ENCODE measurements around the gene MDM4.
"Not testable (repeated sequence)": the region's sequence is repeated elsewhere in the genome, so short reads cannot be mapped to it uniquely, and the experiment has no call there.

Gene MDM4

DNA sequence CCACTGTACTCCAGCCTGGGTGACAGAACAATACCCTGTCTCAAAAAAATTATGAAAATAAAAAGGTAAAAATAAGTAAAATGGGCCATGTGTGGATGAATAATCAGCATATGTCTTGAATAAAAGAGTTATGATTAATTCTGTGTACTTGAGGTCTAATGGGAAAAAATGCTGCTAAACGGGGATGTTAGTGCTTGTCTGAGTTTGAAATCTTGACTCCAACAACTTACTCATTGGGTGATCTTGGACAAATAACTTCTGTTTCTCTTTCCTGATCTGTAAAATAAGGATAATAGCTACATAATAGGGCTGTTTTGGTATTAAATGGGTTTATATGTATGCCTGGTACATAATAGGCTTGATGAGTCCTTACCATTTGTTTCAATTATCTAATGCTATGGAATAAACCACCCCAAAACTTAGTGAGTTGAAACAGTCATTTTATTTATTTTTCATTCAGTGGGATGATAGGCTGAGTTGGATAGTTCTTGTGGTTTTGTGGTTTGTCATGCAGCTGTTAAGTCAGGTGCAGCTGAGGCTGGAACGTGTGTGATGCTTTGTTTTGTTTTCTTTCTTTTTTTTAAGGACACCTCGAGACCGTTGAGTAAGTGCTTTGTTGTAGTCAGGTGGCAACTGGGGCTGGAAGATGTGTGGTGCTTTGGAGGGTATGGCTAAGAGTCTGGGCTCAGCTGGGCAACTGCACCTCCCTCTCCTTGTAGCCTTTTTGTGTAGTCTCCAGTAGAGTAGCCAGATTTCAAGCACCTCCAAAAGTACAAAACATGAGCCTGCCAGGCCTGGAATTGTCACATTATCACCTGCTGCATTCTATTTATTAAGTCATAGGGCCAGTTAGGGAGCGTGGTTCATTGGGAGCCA is 4.9 kb downstream of the MDM4 start:
- peak; percentile 3 to 16 for DNase-seq

DNA sequence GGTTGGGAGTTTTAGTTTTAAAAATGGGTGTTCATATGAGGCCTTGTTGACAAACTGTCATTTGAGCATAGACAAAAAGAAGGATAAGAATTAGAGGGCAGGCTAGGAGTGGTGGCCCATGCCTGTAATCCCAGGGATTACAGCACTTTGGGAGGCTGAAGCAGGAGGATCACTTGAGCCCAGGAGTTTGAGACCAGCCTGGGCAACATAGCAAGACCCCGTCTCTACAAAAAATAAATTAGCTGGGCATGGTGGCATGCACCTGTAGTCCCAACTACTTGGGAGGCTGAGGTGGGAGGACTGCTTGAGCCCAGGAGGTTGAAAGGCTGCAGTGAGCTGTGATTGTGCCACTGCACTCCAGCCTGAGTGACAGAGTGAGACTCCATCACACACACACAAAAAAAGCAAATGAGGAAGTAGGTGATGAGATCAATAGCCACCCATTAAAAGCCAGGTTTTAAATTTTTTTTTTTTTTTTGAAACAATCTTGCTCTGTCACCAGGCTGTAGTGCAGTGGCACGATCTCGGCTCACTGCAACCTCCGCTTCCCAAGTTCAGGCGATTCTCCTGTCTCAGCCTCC is 5.8 kb downstream of the MDM4 start:
- not testable (repeated sequence) for DNase-seq

DNA sequence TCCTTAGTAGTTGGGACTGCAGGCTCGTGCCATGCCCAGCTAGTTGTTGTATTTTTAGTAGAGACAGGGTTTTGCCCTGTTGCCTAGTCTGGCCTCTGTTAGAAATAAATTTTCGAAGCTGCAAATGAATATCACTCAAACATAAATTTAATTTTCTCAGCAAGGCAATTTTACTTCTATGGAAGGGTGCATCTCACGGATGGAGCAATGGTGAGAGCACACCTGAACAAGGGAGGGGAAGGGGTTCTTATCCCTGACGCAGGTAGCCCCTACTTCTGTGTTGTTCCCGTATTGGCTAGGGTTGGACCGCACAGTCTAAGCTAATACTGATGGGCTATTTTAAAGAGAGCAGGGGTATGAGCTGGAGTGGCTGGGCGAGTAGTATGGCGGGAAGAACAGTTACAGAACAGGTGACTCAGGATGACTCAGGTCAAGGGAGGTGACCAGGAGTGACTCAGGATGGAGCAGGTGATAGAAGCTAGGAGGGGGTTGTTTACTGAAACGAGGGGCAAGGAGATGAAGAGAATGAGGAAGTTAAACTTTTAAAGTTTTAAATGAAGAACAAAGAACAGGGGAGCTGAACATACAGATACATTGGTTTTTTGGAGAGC is 7.5 kb downstream of the MDM4 start:
- no peak for DNase-seq

DNA sequence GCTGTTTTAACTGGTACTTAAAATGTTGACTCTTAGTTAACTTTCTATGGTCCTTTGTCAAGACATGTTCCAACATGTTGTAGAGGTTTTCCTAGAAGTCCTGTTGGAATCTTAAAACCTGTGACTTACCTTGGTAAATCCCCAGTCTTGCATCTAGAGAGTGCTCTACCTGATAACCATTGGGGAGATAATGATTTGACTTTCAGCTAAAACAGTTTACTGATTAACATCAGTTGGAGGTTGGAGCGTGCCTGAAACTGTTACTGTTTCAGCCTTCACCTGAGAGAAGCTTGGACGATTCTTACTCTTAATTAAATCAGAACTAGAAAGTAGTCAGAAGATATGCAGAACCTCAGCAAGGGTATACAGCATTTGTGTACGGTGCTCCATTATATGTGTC is 8.8 kb downstream of the MDM4 start:
- DNase-seq: no peak

DNA sequence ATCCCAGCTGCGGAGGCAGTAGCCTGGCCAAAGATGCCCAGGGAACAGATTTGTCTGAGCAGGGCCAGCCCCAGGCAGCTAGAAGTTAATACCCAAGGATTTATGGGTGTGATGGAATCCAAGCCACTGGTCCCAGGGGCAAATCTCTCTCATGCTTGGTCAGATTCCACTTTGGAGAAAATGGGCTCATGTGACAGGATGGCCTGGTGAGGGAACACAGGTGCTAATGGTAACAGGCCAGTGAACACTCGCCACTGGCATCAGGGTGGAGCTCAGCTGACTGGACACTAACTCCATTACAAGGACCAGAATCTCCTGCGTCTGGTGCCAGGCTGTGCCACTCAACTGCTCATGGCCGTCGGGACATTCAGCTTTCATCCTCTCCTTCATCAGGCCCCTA is 12.0 kb downstream of the MDM4 start:
- no peak for DNase-seq

DNA sequence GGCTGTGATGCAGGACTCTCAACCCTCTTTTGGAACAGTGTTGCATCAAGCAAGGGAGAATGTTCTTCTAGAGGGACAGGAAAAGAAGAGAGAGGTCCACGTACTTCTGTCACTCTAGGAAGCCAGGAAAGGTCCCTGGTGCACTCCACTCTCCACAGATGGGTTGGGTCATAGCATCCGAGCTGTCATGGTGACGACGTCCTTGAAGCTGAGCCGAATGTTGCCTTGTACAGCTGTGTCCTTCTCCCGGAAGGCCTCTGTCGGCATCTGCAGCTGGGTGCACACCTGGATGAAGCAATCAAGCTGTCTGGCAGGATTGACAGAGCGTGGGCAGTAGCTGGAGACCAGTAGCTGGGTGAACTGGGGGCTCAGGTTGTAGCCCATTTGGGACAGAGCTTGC is 12.5 kb downstream of the MDM4 start:
- no peak for DNase-seq

DNA sequence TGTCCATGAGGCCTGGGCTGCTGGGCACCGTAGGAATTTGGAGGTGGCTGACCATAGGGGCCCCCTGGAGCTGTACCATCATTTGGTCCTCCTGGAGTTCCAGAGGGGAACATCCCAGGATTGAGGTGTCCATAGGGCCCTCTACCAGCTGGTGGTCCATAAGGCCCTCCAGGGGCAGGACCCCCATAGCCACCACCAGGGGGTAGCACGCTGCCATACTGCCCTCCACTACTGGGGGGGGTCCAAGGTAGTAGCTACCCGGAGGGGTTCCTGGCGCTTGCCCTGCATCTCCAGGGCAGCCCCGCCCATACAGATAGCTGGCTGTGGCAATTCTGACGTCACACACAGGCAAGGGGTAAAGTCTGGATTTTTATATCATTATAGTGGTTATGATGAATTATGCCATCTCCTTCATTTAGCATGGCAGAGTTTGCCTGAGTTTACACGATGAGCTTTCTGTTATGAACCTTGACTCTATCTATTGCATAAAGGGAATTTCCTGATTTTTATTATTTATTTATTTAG is 13.2 kb downstream of the MDM4 start:
- no peak for DNase-seq

DNA sequence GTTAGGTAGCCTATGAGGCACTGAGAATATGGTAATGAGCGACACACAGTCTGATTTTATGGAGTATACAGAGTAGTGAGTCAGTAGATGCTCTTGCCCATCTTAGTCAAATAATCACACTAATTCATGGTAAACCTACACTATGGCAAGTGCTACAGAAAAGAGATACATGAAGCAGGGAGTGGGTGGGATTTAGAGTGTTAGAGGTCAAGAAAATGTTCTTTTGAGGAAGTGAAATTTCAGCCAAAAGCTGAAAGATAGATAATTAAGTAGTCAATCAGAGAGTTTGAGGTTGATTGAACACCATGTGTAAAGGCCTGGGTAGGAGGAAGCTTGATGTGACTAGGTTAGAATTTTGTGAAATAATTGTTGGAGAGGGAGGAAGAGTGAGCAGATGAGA is 14.7 kb downstream of the MDM4 start:
- DNase-seq: no peak

DNA sequence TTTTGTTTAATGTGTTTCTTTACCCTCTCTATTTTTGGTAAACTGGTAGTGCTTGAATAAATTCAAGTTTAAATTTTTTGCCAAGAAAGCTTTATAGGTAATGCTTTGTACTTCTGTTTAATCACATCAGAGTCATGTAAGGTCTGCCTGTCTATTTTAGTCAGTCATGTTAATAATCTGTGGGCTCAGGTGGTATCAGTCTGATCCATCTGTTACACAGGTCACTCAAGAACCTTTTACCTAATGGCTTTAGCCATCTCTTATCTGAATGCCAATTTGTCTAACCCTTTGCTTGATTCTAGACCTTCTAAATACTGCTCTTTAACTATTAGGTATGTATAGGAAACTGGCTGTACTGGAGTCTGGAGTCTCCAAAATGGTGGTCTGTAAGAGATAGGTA is 16.6 kb downstream of the MDM4 start:
- no peak for DNase-seq

DNA sequence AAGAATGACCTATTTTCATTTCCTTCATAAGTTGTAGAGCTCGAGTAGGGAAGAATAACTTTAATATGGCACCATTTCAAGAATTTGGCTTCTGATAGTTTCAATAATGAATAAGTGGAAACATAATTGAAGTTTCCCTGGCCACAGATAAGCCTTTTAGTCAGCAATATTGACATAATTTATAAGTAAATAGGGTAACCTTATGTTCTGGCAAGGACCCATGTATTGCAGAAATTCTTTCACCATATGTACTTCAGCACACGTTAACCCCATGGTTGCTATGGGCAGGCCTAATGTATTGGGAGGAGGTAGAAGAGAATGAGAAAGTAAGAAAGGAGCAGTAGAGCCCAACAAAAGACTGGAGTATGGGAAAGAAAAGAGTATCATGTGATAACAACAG is 25.4 kb downstream of the MDM4 start:
- no peak for DNase-seq

DNA sequence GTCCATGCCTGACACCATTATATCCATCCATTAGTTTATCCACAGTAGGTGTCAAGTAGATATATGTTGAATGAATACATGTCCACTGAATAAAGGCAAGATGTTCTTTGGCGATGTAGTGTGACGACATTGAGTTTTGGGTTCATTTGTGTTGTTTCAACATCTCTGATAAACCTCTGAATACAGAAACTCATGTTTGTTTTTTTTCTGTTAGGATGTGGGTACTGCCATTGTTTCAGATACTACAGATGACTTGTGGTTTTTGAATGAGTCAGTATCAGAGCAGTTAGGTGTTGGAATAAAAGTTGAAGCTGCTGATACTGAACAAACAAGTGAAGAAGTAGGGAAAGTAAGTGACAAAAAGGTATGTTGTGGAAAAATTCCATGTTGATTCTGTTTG is 28.1 kb downstream of the MDM4 start:
- DNase-seq: no peak

DNA sequence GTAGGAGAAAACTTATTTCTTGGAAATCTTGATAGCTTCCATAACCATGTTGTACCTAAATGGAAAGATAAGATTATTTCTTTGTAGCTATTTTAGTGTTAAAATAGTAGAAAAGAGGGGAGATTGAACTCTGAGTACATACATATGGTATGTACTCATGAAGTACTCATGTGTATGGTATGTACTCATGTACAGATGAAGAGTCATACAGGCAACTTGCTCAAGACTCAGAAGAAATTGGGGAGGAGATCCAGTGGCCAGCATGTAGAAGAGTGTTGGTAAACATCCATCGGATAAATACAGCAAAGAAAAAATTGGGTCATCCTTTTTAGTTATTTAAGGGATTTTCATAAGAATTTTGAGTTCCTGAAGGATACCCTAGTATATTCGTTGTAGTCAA is 29.0 kb downstream of the MDM4 start:
- no peak for DNase-seq

DNA sequence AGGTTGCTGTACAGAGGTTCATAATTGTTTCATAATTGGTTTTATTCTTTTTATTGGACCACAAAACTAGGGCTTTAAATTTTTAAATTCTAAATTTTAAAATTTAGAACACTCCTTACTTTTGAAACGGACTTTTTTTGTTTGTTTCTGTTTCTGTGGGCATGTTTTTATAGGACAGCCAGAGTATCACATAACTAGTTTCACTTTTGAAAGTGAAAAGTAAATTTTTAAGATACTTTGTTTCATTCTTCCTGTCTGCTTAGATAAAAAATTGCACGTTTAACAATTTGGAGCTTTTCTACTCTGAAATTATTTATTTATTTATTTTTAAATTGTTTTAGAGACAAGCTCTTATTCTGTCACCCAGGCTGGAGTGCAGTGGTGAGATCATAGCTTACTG is 29.7 kb downstream of the MDM4 start:
- no peak for DNase-seq

DNA sequence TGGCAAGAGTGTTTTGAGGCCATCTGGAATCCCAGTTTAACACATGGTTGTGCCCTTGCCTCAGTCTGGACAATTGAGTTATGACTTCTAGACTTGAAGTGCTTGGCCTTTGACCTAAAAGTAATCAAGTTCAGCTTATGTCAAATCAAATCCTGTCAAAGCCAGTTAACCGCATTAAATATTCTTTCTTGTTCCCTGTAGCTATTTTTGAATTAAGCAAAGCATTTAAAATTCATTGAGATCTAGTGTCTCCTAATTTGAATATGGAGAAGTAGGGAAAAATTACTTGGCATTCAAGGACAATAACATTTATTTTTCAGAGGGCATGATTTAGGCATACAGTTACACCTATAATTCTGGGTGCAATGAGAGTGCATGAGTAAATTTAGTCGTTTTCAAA is 32.1 kb downstream of the MDM4 start:
- no peak for DNase-seq

DNA sequence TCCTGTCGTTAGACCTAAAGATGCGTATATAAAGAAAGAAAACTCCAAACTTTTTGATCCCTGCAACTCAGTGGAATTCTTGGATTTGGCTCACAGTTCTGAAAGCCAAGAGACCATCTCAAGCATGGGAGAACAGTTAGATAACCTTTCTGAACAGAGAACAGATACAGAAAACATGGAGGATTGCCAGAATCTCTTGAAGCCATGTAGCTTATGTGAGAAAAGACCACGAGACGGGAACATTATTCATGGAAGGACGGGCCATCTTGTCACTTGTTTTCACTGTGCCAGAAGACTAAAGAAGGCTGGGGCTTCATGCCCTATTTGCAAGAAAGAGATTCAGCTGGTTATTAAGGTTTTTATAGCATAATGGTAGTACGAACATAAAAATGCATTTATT is 33.1 kb downstream of the MDM4 start:
- DNase-seq: no peak

DNA sequence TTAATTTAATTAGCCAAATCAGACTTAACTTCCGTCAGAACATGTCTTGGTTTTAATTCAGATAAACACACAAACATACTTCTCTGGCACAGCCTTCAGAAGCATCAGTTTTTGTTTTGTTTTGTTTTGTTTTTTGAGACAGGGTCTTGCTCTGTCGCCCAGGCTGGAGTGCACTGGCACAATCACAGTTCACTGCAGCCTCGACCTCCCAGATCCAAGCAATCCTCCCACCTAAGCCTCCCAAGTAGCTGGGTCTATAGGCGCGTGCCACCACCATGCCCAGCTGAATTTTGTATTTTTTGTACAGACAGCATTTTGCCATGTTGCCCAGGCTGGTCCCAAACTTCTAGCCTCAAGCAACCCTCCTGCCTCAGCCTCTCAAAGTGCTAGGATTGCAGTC is 34.7 kb downstream of the MDM4 start:
- no peak for DNase-seq

DNA sequence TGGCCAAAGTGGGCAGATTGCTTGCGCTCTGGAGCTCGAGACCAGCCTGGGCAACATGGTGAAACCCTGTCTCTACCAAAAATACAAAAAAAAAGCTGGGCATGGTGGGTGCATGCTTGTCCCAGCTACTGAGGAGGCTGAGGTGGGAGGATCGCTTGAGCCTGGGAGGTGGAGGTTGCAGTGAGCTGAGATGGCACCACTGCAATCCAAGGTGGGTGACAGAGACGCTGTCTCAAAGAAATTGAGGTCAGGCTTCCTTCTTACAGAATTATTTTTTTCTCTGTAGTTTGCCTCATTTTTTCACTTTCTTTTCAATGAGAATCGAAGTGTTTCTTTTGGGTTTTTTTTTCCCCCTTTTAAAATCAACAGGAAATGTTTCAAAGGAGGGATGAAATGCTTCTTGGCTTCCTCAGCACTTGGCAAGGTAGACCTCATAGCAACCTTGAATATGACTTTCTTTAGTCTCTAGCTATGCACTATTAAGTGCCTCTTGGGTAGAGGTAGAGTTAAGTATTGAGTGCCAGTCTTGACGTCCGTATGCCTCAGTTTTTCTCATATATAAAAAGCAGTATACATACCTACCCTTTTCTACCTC is 40.3 kb downstream of the MDM4 start:
- no peak for DNase-seq

DNA sequence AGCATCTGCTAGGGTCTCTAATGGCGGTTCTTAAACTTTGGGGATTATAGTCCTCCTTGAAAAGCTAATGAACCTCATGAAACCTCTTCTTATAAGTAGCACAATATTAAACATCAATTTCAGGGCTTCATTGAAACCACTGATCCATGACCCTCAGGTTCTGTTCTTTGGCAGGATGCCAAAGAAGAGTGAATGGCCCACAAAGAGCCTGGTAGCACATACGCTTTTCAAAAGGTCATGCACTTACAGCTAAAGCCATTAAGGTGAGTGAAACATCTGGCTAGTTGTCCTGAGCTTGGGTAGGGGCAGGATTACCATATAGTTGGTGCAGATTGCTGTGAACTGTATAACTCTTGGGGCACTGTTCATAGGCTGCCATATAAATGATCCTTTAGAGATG is 42.3 kb downstream of the MDM4 start:
- DNase-seq: no peak

DNA sequence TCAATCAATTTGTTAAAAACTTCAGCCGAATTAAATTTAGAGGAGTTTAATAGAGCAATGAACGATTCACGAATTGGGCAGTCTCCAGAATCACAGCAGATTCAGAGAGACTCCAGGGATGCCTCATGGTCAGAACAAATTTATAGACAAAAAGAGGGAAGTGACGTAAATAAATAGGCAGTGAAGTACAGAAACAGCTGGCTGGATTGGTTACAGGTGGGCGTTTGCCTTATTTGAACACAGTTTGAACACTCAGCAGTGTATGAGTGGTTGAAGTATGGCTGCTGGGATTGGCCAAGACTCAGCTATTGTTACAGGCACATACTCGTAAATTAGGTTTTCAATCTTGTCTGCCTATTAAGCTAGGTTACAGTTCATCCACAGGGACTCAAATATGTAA is 43.8 kb downstream of the MDM4 start:
- not testable (repeated sequence) for DNase-seq

DNA sequence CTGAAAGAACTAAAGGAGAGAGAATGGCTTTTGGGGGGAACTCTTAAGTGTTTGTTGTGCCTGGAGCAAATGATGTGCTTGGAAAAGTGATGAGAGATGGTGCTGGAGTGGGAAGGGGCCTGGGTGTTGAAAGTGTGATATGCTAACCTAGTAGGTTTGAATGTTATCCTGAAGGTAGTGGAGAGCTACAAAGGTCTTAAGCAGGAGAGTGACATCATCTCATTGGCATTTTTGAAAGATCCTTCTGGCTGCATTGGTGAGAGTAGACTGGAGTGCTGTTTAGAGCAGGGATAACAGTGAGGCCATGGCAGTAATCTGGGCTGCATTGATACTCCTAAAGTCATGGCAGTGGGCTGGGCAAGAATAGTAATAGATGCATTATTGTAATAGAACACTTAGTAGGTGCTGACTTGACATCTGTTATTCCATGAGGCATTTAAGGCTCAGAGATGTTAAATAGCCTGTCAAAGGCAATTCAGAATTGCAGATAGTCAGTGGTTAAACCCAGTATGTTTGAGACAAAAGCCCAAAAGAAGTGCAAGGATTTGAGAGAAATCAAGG is 44.5 kb downstream of the MDM4 start:
- DNase-seq: no peak

DNA sequence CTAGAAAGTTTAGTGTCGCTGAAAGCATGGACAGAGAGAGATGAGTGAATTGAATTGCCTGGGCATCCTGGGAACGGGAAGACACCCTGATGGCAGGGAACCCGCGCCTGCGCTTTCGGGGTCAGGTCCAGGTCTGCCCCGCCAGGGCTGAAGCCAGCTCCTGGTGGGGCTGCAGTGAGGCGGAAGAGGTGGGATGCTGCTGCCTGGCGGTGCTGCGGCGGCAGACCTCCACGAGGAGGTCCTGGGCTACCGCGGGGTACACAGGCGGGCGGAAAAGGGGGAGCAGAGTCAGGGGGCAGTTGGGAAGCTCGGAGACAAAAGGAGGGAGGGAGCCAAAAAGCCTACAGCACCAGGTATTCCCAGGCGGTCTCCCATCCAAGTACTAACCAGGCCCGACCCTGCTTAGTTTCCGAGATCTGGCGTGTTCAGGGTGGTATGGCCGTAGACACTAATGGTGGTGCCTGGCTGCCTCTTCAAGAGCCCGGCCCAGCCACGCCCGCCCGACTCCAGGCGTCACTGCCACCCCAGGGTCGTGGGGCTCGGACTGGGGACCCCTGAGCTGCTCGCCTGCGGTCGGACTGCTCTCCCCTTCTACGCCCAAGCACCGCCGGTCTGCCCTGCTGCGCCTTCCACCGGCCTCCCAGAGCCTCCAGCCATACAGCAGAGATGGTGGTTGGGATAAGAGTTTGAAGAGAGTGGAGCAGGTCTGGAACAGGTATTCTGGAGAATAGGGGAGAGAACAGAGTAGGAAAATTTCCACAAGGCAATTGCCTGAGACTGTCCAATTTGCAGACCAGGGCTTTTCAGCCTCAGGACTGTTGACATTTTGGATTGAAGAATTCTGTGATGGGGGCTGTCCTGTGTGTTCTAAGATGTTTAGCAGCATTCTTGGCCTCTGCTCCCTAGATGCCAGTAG is 46.1 kb downstream of the MDM4 start:
- no peak for DNase-seq

DNA sequence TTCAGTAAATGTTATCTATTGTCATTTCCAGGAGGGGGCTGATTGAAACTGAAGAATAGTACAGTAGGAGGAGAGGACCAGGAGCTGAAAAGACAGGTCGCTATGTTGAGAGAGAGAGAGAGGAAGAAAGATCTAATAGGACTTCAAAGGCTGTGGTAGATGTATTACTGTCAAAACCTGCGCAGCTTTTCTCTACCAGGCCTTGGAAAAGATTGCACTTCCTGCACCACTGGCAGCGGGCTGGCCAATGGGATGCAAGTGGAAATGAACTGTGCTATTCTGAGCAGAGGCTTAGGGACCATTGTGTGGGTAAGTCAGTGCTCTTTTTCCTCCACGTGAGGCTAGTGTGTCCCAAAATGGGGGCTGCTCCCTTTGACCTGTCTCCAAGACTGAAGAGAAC is 47.1 kb downstream of the MDM4 start:
- DNase-seq: no peak

Data from NCI-H526 (cell line).